SU-DHL-6 (cell line): ENCODE data around the gene RTN4.

Experiments
- CTCF ChIP-seq: fragments of 200-600 bp; sonication (generic); IDR thresholded peaks from one replicate; pipeline ENCODE4 v1.5.1; 2017; ENCODE audit warnings: antibody characterized with exemption, mild to moderate bottlenecking, low read length, moderate library complexity; ENCODE audit not compliant: insufficient read depth, poor library complexity, severe bottlenecking
- EZH2phosphoT487 ChIP-seq: fragments of 200-600 bp; sonication (generic), shearing (Covaris generic); conservative IDR thresholded peaks from 2 replicates; pipeline ENCODE4 v1.6.1; 2018; ENCODE audit warnings: mild to moderate bottlenecking, antibody characterized with exemption, low read length, moderate library complexity, mixed read lengths

DNA sequence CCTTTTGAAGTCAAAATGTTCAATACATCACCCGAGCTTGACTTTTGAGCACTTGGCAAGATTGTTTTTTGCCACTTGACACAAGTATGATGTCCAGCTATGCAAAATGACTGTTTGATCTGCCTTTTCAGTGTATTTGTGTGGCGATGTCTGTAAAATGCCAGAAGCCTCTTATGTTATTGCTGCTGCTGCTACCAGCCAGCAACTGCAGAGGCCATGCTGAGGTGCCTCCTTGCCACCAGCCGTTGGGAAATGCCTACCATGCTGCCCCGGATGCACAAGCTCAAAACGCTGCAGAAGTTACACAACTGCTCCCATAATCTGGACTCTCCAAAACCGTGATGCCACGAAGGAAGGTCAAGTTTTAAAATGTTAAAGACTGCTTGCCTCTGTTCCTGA is 80.3 kb downstream of the RTN4 start:
- TF ChIP-seq CTCF (no peak), EZH2phosphoT487 (no peak)
